H9 (cell line): ENCODE data around the gene ABCA7. TPM values are rescaled to one million over a fixed set of nuclear protein-coding genes. Genes with fewer than 3 reads are reported as not detected.

Experiments used
- DNase-seq: peaks from one replicate; pipeline ENCODE4 v3.0.0-alpha.2; 2017
- H2AFZ ChIP-seq: one replicate; pipeline ENCODE4 v1.6.1; 2013; ENCODE audit warnings: mild to moderate bottlenecking, low read length, control low read depth, moderate library complexity
- H2AK5ac ChIP-seq: 2 replicates; pipeline ENCODE4 v1.6.1; 2013; ENCODE audit warnings: low read length, control low read depth, mixed read lengths; ENCODE audit not compliant: insufficient read length
- H2BK120ac ChIP-seq: one replicate; pipeline ENCODE4 v1.6.1; 2013; ENCODE audit warnings: low read depth, mild to moderate bottlenecking, low read length, control low read depth, inconsistent platforms; ENCODE audit not compliant: poor library complexity, severe bottlenecking
- H2BK12ac ChIP-seq: 2 replicates; pipeline ENCODE4 v1.6.1; 2013; ENCODE audit warnings: low read length, control low read depth, mixed read lengths, low read depth; ENCODE audit not compliant: insufficient read length
- H2BK15ac ChIP-seq: 2 replicates; pipeline ENCODE4 v1.6.1; 2013; ENCODE audit warnings: low read depth, low read length, control low read depth
- H2BK20ac ChIP-seq: one replicate; pipeline ENCODE4 v1.6.1; 2013; ENCODE audit warnings: low read depth, mild to moderate bottlenecking, low read length, control low read depth, inconsistent platforms; ENCODE audit not compliant: poor library complexity, severe bottlenecking
- H2BK5ac ChIP-seq: 2 replicates; pipeline ENCODE4 v1.6.1; 2013; ENCODE audit warnings: low read length, control low read depth, mixed read lengths; ENCODE audit not compliant: insufficient read length
- H3K14ac ChIP-seq: 2 replicates; pipeline ENCODE4 v1.6.1; 2013; ENCODE audit warnings: low read length, control low read depth; ENCODE audit not compliant: insufficient read depth
- H3K18ac ChIP-seq: 2 replicates; pipeline ENCODE4 v1.6.1; 2013; ENCODE audit warnings: low read depth, mild to moderate bottlenecking, mixed read lengths, low read length, control low read depth; ENCODE audit not compliant: insufficient read length
- H3K23ac ChIP-seq: 2 replicates; pipeline ENCODE4 v1.6.1; 2013; ENCODE audit warnings: low read length, control low read depth, mixed read lengths, low read depth; ENCODE audit not compliant: insufficient read length
- H3K23me2 ChIP-seq: 2 replicates; pipeline ENCODE4 v1.6.1; 2013; ENCODE audit warnings: low read depth, mild to moderate bottlenecking, mixed read lengths, low read length, control low read depth; ENCODE audit not compliant: insufficient read length, poor library complexity, severe bottlenecking
- H3K27ac ChIP-seq: 2 replicates; pipeline ENCODE4 v1.5.1; 2013; ENCODE audit warnings: low read length, control low read depth, mixed read lengths, low read depth; ENCODE audit not compliant: insufficient read length
- H3K27me3 ChIP-seq: 2 replicates; pipeline ENCODE4 v1.6.1; 2013; ENCODE audit warnings: low read length, control low read depth, inconsistent platforms; ENCODE audit not compliant: insufficient read depth
- H3K4ac ChIP-seq: 2 replicates; pipeline ENCODE4 v1.6.1; 2013; ENCODE audit warnings: low read depth, mild to moderate bottlenecking, control low read depth, inconsistent platforms, low read length, moderate library complexity
- H3K4me1 ChIP-seq: 2 replicates; pipeline ENCODE4 v1.6.1; 2013; ENCODE audit warnings: low read length, control low read depth, inconsistent platforms; ENCODE audit not compliant: insufficient read depth
- H3K4me2 ChIP-seq: 2 replicates; pipeline ENCODE4 v1.6.1; 2013; ENCODE audit warnings: low read length, control low read depth, mixed read lengths; ENCODE audit not compliant: insufficient read length, insufficient read depth
- H3K56ac ChIP-seq: 2 replicates; pipeline ENCODE4 v1.6.1; 2013; ENCODE audit warnings: low read depth, mild to moderate bottlenecking, mixed read lengths, low read length, control low read depth; ENCODE audit not compliant: insufficient read length
- H3K79me1 ChIP-seq: 2 replicates; pipeline ENCODE4 v1.6.1; 2013; ENCODE audit warnings: low read depth, mild to moderate bottlenecking, moderate library complexity, low read length, control low read depth, inconsistent platforms; ENCODE audit not compliant: insufficient read depth, poor library complexity, severe bottlenecking
- H3K79me2 ChIP-seq: 2 replicates; pipeline ENCODE4 v1.6.1; 2013; ENCODE audit warnings: low read length, control low read depth, inconsistent platforms; ENCODE audit not compliant: insufficient read depth
- H3K9ac ChIP-seq: 2 replicates; pipeline ENCODE4 v1.6.1; 2013; ENCODE audit warnings: low read length, control low read depth, mixed read lengths; ENCODE audit not compliant: insufficient read length; ENCODE audit errors: extremely low read depth
- H3K9me3 ChIP-seq: one replicate; pipeline ENCODE4 v1.6.1; 2013; ENCODE audit warnings: low read depth, low read length, inconsistent platforms; ENCODE audit not compliant: control insufficient read depth
- H3T11ph ChIP-seq: one replicate; pipeline ENCODE4 v1.6.1; 2013; ENCODE audit warnings: mild to moderate bottlenecking, low read length, control low read depth, inconsistent platforms
- H4K20me1 ChIP-seq: one replicate; pipeline ENCODE4 v1.6.1; 2013; ENCODE audit not compliant: control insufficient read depth, insufficient read length, insufficient read depth
- H4K5ac ChIP-seq: 2 replicates; pipeline ENCODE4 v1.6.1; 2013; ENCODE audit warnings: low read depth, mild to moderate bottlenecking, mixed read lengths, low read length, control low read depth; ENCODE audit not compliant: insufficient read length
- H4K8ac ChIP-seq: replicated peaks from 2 replicates; pipeline ENCODE4 v1.6.1; 2013; ENCODE audit warnings: low read length, control low read depth, mixed read lengths, low read depth; ENCODE audit not compliant: insufficient read length
- H4K91ac ChIP-seq: 2 replicates; pipeline ENCODE4 v1.6.1; 2013; ENCODE audit warnings: low read depth, mild to moderate bottlenecking, moderate library complexity, mixed read lengths, low read length, control low read depth; ENCODE audit not compliant: insufficient read length
- H3K27ac Mint-ChIP-seq, 3 experiments: 2 replicates in 2 of 3; 3 replicates in 1 of 3; pipeline ENCODE4 v1.8.0; 2020 to 2021; ENCODE audit warnings: mixed read lengths in 3 of 3, mild to moderate bottlenecking in 1 of 3, moderate library complexity in 1 of 3
- H3K27me3 Mint-ChIP-seq: 2 replicates; pipeline ENCODE4 v1.8.0; 2021; ENCODE audit warnings: low read depth, mild to moderate bottlenecking, moderate library complexity, mixed read lengths
- H3K36me3 Mint-ChIP-seq, 3 experiments: 2 replicates in 2 of 3; 3 replicates in 1 of 3; pipeline ENCODE4 v1.8.0; 2020 to 2021; ENCODE audit warnings: low read depth in 3 of 3, mixed read lengths in 3 of 3; ENCODE audit not compliant: insufficient read depth in 1 of 3
- H3K4me1 Mint-ChIP-seq, 2 experiments: 2 replicates each; pipeline ENCODE4 v1.8.0; 2020; ENCODE audit warnings: mixed read lengths in 2 of 2
- H3K4me3 Mint-ChIP-seq, 2 experiments: 2 replicates in 1 of 2; 3 replicates in 1 of 2; pipeline ENCODE4 v1.8.0; 2020 to 2021; ENCODE audit warnings: mild to moderate bottlenecking in 2 of 2, mixed read lengths in 2 of 2, moderate library complexity in 1 of 2
- H3K9me3 Mint-ChIP-seq, 2 experiments: 2 replicates in 1 of 2; 3 replicates in 1 of 2; pipeline ENCODE4 v1.8.0; 2020; ENCODE audit warnings: mild to moderate bottlenecking in 2 of 2, mixed read lengths in 2 of 2, moderate library complexity in 1 of 2
- CTCF ChIP-seq: fragments of 200-600 bp; sonication (generic); conservative IDR thresholded peaks from 3 replicates; pipeline ENCODE4 v1.8.0; 2021; ENCODE audit warnings: antibody characterized with exemption, mild to moderate bottlenecking
- WGBS: extraction: QIAGEN DNeasy Blood & Tissue Kit; methylation state at CpG from one replicate; pipeline ENCODE4 v1.1.7; 2013; ENCODE audit warnings: missing lambda C conversion rate, low lambda C conversion rate, mixed read lengths; ENCODE audit not compliant: insufficient read length; ENCODE audit errors: extremely low coverage; 5-methylcytosine and 5-hydroxymethylcytosine counted together
- total RNA-seq: library from RNA; stranded (reverse); gene quantifications from 2 replicates; pipeline ENCODE4 v1.2.1, GENCODE V29; 2021

Gene ABCA7
- total RNA-seq, 1 experiment from 2014 or later, result 34.6 TPM

DNA sequence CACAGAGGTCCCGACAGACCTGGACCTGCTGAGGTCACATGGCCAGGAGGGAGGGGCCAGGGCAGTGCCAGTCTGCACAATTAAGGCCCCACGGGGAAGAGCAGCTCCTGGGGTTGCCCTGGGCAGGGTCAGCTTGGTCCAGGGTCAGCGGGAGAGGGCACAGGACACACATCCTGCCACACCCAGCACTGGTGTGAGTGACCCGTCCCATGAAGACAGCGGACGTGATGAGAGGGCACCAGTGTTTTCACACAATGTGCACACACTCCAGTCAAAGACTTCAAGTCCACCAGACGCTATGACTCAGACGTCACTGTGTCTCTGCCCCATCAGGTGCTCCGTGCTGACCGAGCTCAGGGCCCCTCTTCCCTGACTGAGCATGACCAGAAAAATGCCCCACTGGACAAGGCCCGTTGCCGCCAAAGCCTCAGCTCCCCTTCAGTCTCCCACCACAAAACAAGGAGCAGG lies 23.2 kb upstream of the ABCA7 start:
- Histone ChIP-seq H3K79me2 (peaks cover 45% of the 10 kb centered on the region; the same call in 1 of the 2 replicates), H3K27ac (no peak overlapping the region), H4K20me1 (no peaks in the 10 kb centered on the region), H3K4me2 (no peak overlapping the region), H2BK20ac (no peak overlapping the region), H4K8ac (no peak overlapping the region), H3K27me3 (no peaks in the 10 kb centered on the region), H3K14ac (no peak overlapping the region), H4K5ac (no peak overlapping the region), H3K79me1 (peaks cover 7% of the 10 kb centered on the region), H3T11ph (no peak overlapping the region), H2BK15ac (no peak overlapping the region), H2AFZ (no peak overlapping the region), H3K56ac (no peak overlapping the region), H3K9me3 (no peaks in the 10 kb centered on the region), H2BK5ac (no peak overlapping the region), H3K23ac (no peak overlapping the region), H3K4ac (no peak overlapping the region), H3K9ac (no peak overlapping the region), H3K23me2 (peaks cover 10% of the 10 kb centered on the region), H4K91ac (no peak overlapping the region), H2AK5ac (no peak overlapping the region), H2BK12ac (no peak overlapping the region), H2BK120ac (no peak overlapping the region), H3K4me1 (no peaks in the 10 kb centered on the region; the same call in 1 of the 2 replicates), H3K18ac (no peak overlapping the region)
- peaks cover 17 to 35% of the 10 kb centered on the region in 2 experiments for H3K4me1 Mint-ChIP-seq
- H3K36me3 Mint-ChIP-seq, result peaks cover 2 to 10% (median 8%) of the 10 kb centered on the region in 3 experiments; a peak in 5 of 7 replicates
- no peaks in the 10 kb centered on the region; a peak in 1 of 5 replicates for H3K9me3 Mint-ChIP-seq
- no peak for TF ChIP-seq CTCF
- H3K27ac Mint-ChIP-seq, result peak overlapping the region in 2 of 3 experiments; percentile 86 to 95; a peak in 4 of 7 replicates
- peak overlapping the region in 1 of 2 experiments; percentile 56; a peak in 2 of 5 replicates for H3K4me3 Mint-ChIP-seq
- WGBS, result no CpG with 5 or more reads among the region's 12 CpGs
- no peaks in the 10 kb centered on the region; the same call in 1 of the 2 replicates for H3K27me3 Mint-ChIP-seq
- no peak for DNase-seq
